ENCODE results near the gene SLC12A7.

SLC12A7 gene

DNA sequence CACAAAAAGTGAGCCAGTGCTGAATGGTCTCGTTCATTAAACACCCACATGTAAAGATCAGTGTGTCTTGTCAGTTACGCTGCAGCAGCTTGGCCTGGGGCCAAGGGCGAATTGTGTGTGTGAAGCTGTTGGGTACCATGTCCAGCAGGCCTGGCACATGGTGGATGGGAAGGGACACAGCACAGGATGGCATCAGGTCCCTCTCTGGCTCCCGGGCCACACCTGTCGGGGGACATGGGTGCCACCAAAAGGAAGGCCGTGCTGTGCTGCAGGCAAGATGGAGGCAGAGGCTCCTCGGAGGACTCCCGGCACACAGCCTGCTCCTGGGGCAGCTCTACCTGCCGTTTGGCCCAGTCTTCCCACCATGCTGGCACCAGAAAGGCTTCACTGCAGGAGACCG, 71.3 kb downstream of the SLC12A7 start:
- no peak overlapping the region for H3K4me3 ChIP-seq (ENCODE audit: low read depth, low read length)
- TF ChIP-seq CTCF (IDR thresholded peaks at IDR 0.05; ENCODE audit: control insufficient read depth, extremely low read depth, insufficient read depth), result no peak
- no peak for DNase-seq (ENCODE audit: low read depth)

- no peak for TF ChIP-seq CTCF (IDR thresholded peaks at IDR 0.05; ENCODE audit: control insufficient read depth, extremely low read depth, insufficient read depth)
- DNase-seq (ENCODE audit: low read depth), result no peak
- H3K4me3 ChIP-seq (ENCODE audit: low read depth, low read length), result no peak overlapping the region
Observed at GRCh38 chr5:1039706-1040260, 72.1 kb downstream of the SLC12A7 start.

DNA sequence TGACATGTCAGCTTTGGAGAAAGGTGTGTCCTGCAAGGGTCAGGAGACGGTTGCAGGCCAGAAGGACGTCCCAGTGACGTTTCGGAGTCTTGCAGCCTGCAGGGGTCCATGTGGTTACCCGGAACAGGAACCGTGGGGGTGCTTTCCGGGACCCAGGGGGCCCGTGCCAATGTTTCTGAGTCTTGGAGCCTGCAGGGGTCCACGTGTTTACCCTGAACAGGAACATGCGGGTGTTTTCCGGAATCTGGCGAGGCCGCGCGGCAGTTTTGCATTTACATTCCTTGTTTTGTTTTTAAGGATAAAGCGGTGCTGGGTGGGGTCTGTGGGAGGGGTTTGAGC, 72.7 kb downstream of the SLC12A7 start:
- H3K4me3 ChIP-seq (ENCODE audit: low read depth, low read length), result no peak overlapping the region
- no peak for DNase-seq (ENCODE audit: low read depth)
- no peak for TF ChIP-seq CTCF (IDR thresholded peaks at IDR 0.05; ENCODE audit: control insufficient read depth, extremely low read depth, insufficient read depth)

- no peak for DNase-seq (ENCODE audit: low read depth)
- no peak overlapping the region for H3K4me3 ChIP-seq (ENCODE audit: low read depth, low read length)
- TF ChIP-seq CTCF (IDR thresholded peaks at IDR 0.05; ENCODE audit: control insufficient read depth, extremely low read depth, insufficient read depth), result no peak
Observed at GRCh38 chr5:1038417-1039209, 73.2 kb downstream of the SLC12A7 start.

- TF ChIP-seq CTCF (IDR thresholded peaks at IDR 0.05; ENCODE audit: control insufficient read depth, extremely low read depth, insufficient read depth), result no peak
- no peak overlapping the region for H3K4me3 ChIP-seq (ENCODE audit: low read depth, low read length)
- no peak for DNase-seq (ENCODE audit: low read depth)
Observed at GRCh38 chr5:1037671-1038416, 74.0 kb downstream of the SLC12A7 start.

- H3K4me3 ChIP-seq (ENCODE audit: low read depth, low read length), result no peak overlapping the region
- TF ChIP-seq CTCF (IDR thresholded peaks at IDR 0.05; ENCODE audit: control insufficient read depth, extremely low read depth, insufficient read depth), result no peak
- DNase-seq (ENCODE audit: low read depth), result no peak
Observed at GRCh38 chr5:1037123-1037670, 74.7 kb downstream of the SLC12A7 start.

Measured in LNCaP clone FGC (cell line).